HG03571 (cell line): ENCODE results near the gene OCLN.
"Not testable (repeated sequence)": the region's sequence is repeated elsewhere in the genome, so short reads cannot be mapped to it uniquely, and the experiment has no call there.

Experiments used
- ATAC-seq: cut with Tn5 transposase; IDR thresholded peaks from one replicate; pipeline ENCODE4 v1.9.1; 2021; ENCODE audit not compliant: unreplicated experiment

The OCLN gene

DNA sequence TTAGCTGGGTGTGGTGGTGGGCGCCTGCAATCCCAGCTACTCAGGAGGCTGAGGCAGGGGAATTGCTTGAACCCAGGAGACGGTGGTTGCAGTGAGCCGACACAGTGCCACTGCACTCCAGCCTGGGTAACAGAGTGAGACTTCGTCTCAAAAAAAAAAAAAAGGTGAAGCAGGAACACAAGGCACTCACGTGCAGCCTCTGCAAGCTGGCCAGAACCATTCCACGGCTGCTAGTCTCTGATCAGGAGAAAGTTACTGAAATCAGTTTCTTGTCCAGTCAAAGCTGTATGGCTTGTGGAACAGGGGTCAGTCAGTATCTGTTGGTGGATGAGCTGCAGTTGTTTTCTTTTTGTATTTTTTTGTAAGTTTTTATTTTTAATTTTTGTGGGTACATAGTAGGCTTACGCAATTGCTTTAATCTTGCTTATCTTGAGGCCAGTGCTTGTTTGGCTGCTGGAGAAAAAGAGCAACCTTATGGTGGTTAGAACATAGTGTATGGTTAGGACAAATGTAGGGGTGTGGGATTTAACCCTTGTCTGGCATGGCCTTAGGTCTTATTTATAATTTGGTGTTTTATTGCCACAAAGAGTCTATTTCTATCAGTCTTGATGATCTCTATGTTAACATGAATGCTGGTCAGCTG, 34.7 kb downstream of the OCLN start:
- no peak for ATAC-seq

DNA sequence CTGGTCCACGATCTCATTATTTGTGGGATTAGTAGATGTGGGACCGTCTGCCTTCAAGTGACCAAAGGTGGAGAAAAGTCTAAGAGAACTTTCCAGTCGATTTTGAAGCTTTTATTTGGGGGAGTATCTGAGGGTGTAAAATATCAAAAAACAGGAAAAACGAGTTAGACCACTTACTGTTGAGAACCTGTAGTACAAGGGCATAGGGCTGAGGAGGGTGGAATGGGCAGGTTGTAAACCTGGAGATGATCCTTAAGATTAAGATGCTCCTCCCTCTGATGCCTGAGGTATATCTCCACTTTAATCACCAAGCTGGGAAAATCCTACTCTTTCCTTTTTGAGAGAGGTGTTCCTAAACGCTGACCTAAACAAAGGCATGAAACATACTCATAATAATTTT, 35.4 kb downstream of the OCLN start:
- ATAC-seq = no peak

DNA sequence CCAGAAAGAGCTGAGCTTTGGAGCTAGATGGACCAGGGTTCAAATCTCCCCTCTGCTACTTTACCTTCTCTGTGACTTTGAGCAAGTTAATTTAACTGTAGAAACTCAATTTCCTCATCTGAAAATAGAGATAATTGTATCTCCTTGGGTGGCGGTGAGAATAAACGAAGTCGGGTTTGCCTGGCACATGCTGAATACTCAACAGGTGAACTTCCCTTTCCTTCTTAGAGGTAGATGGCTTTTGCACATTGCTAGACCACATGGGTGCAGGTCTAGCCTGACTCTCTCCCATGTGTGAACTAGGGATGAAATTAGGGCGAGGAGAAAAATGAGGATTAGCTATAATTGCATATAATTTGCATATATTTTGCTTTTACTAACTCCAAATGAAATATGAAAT, 36.0 kb downstream of the OCLN start:
- ATAC-seq = no peak

GRCh38 chr5:69530561-69531405, 38.2 kb downstream of the OCLN start:
- ATAC-seq = no peak

DNA sequence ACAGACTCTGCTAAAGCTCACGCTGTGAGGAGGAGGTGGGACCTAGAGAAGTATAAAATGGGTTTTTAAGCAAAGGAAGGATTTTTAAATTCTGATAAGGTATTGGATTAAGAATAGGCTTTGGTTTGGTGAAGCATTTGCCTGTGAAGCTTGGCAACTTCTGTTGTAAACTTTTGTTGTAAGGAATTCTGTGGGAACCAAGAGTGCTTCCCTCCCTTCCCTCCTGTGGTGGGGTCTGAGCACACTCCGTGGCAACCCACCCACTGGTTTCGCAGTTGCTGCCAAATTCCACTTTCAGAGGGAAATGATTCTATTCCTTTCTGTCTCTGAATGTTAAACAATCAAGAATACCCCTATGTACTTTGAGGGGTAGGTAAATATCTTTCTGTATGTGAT, 38.8 kb downstream of the OCLN start:
- no peak for ATAC-seq

DNA sequence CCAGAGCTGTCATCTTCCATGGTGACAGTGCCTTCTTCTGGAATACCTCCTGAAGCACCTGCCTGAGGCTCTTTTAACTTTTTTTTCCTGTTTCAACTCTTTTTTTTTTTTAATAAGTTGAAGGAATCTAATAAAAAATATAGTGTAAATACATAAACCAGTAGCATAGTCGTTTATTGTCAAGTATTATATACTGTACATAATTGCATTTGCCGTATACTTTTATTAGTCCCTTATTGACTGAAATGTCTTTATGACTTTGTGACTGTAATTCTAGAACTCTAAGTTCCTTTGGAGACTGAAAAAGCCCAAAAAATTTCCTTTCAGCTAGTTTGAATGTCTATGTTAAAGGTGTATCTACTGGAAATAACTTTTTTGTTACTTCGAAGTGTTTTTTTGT, 45.3 kb downstream of the OCLN start:
- ATAC-seq = not testable (repeated sequence)

DNA sequence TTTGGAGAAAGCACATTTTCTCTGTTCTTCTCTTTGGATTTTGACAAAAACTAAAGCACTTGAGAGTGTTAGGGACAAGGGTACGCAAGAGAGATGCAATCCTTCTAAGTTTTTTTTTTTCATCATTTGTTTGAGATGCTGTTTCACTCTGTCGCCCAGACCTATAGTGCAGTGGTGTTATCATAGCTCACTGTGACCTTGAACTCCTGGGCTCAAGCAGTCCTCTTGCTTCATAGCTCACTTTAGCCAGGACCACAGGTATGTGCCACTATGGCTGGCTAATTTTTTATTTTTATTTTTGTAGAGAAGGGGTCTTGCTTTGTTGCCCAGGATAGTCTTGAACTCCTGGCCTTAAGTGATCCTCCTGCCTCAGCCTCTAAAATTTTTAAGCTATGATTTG, 46.1 kb downstream of the OCLN start:
- ATAC-seq = not testable (repeated sequence)

- ATAC-seq = not testable (repeated sequence)
Measured at GRCh38 chr5:69541347-69541746, 48.8 kb downstream of the OCLN start.

DNA sequence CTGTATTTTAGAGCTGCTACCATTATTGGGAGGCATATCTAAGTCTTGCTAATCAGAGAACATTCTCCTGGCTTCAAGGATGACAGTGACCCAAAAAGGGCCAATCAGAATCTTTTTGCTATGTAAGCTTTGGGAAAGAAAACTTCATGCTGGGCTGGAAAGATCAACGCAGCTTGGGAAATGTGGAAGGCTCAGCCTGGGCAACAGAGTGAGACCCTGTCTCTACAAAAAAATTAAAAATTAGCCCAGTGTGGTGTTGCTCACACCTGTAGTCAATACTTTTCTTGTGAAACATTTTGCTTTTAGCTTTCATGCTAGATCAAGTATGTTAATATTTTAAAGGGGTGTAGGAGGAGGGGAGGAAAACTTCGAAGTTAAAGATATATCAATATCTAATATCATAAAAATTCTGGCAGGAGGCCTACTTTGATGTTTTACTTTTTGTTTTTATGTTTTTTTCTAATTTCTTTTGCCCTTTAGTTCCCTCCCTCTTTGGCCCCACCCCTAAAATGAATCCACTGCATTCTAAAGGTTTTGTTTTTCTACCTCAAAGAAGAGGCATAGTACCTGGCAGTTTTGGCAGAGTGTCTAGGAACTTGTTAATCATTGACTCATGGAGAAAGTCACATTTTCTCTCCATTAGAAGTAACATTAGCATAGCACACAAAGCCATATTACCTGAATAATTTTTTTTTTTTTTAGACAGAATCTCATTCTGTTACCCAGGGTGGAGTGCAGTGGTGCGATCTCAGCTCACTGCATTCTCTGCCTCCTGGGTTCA, 50.4 kb downstream of the OCLN start:
- not testable (repeated sequence) for ATAC-seq

GRCh38 chr5:69544602-69545001, 52.0 kb downstream of the OCLN start:
- ATAC-seq = not testable (repeated sequence)

- peak; percentile 95 for ATAC-seq
Measured at GRCh38 chr5:69559908-69560330, 67.3 kb downstream of the OCLN start, which contains the start of gene GTF2H2C. TSS of gene GTF2H2C (plus strand) at chr5:69560191. CDS start at chr5:69565133, 4,942 bp downstream.

DNA sequence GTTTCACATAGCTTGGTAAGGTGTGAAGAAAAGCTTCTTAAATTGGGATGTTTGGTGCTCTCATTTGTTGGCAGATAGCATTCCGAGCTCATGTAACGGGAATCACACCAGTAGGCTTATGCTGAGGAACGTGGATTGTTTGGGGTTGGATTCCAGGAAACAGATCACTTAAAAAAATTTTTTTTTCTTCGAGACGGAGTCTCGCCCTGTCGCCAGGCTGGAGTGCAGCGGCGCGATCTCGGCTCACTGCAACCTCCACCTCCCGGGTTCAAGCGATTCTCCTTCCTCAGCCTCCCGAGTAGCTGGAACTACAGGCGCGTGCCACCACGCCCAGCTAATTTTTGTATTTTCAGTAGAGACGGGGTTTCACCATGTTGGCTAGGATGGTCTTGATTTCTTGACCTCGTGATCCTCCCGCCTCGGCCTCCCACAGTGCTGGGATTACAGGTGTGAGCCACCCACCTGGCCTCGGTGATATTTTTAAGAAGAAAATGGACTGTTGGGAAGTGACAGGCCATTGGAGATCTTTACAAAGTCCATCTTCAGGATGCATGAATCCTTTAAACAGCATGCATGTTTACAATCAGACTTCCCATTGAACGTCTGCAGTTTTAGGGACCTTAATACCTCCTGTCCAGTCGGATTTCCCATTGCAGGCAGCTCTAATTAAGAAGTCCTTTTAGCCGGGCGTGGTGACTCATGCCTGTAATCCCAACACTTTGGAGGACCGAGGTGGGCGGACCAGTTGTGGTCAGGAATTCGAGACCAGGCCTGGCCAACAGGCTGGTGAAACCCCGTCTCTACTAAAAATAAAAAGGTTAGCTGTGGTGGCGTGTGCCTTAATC, 68.2 kb downstream of the OCLN start:
- not testable (repeated sequence) for ATAC-seq

DNA sequence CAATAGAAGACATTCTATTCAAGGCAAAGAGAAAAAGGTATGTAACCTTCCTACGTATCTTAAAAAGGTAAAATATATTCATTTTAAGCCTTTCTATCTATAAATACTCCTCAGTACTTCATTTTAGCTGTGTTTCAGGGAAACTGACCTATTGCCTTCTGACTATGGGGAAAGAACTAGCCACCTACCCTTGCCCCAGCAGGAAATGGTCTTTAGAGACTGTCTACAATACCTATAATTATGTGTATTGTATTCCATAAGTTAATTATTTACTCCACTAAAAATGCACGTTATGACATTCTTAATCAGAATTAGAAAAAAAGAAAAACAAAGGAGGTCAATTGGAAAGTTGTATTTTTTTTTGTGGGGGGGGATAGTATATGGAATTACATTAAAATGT, 73.6 kb downstream of the OCLN start:
- ATAC-seq = not testable (repeated sequence)

- not testable (repeated sequence) for ATAC-seq
Measured at GRCh38 chr5:69568072-69568471, 75.5 kb downstream of the OCLN start.

- not testable (repeated sequence) for ATAC-seq
Measured at GRCh38 chr5:69583356-69583755, 90.8 kb downstream of the OCLN start.

DNA sequence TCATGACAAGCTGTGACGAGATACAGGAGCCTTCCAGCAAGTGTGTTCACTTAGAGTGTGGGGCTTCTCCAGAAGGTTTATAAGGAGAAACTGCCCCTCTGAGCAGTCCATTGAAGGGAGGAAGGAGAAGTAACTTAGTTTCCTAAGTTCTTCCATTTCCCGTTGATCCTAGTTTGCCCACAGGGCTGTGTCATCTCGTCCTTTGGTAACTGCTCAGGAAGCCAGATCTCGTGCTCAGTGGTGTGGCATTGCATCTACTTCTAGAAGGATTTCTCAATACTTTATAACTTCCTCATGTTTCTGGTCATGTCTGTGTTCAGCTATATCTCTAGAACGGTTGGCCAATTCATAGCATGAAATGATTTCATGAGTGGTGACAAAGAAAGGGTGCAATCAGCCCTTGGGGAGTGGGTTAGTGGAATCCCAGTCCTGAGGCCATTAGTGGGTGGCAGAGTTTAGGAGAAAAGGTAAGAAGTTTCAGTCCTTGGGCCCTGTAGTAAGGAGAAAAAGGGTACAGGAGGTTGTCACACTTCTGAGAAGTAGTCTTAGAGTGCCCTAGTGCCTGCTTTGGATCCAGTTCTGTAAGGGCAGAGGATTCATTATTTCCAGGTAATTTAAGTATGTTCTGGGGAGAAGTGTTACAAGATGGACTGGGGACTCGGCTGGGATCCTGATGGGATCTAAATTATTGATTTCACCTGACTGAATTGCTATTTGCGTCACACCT, 103.7 kb downstream of the OCLN start:
- ATAC-seq = not testable (repeated sequence)

DNA sequence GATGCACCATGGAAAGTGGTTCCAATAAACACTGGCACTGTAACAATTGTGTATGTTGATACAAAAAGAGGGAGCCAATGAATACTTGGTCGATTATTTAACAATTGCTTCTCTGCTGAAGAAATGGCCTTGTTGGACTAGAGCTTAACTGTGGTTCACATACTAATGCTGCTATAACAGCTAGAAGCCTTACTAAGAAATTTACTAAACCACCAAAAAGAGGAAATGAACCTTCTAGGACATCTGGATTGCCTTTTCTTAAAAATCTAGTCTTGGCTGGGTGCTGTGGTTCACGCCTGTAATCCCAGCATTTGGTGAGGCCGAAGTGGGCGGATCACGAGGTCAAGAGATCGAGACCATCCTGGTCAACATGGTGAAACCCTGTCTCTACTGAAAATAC, 109.4 kb downstream of the OCLN start:
- peak; percentile 90 for ATAC-seq

GRCh38 chr5:69606839-69607238, 114.2 kb downstream of the OCLN start:
- ATAC-seq = not testable (repeated sequence)
